ENCODE results near the gene USP5. TPM values are rescaled to one million over a fixed set of nuclear protein-coding genes. Genes with fewer than 3 reads are reported as not detected.

Gene USP5
- polyA plus RNA-seq, 2 of the 4 experiments (the other 2 are of a cell fraction) = 58.6 to 78.2 TPM

GRCh38 chr12:6826734-6827436 is 25.1 kb upstream of the USP5 start:
- CTCF ChIA-PET = interaction anchor here (0.6 to 29.8 kb wide), 29 partner anchors 8 to 264 kb away, joined by 3 to 306 read pairs (median 9); partner anchors contain the start of genes CD4, CDCA3, COPS7A and GNB3
- POLR2A ChIA-PET = interaction anchor here (0.6 to 2.6 kb wide), 5 partner anchors 24 to 103 kb away, joined by 3 to 20 read pairs (median 3); partner anchors contain the start of genes CDCA3, COPS7A, MLF2 and PTMS

GRCh38 chr12:6827437-6827911 is 24.5 kb upstream of the USP5 start:
- Histone ChIP-seq H3K27ac (peak overlapping the region; percentile 87 to 96), H3K9me3 (no peaks in the 10 kb centered on the region), H3K4me2 (peak overlapping the region; percentile 72), H3K4me3 (no peak overlapping the region), H3K4me1 (peaks cover 19% of the 10 kb centered on the region)
- FAIRE-seq (peak; percentile 70), DNase-seq (ENCODE audit: low read depth in 1 of 2, low spot score in 1 of 2) (peak; percentile 84 to 96), ATAC-seq (peak; percentile 36 to 67; a peak in 5 of 6 replicates)
- peak; percentile 72 for TF ChIP-seq MAX (IDR thresholded peaks at IDR 0.05)
- peak; percentile 39 for TF ChIP-seq POLR2A (IDR thresholded peaks at IDR 0.05; ENCODE audit: low read length)
- TF ChIP-seq ATOH8 (CRISPR knock-in tag; IDR thresholded peaks at IDR 0.05; ENCODE audit: low read depth) = no peak
- TF ChIP-seq USF2 (IDR thresholded peaks at IDR 0.05) = peak; percentile 82
- TF ChIP-seq NFE2L2 (conservative IDR thresholded peaks at IDR 0.05; ENCODE audit: low read length) = no peak
- TF ChIP-seq MYC (IDR thresholded peaks at IDR 0.05; ENCODE audit: borderline replicate concordance, low read length) = 0 out of 2 replicates have a peak, but pooled peaks have one; percentile 9
- 9% methylated on average over 7 of the region's 8 CpGs for WGBS (ENCODE audit: missing lambda C conversion rate)
- ChIA-PET POLR2A (interaction anchor here (0.6 to 2.6 kb wide), 4 partner anchors 24 to 104 kb away, joined by 3 to 20 read pairs (median 4); partner anchors contain the start of genes CDCA3, COPS7A, MLF2 and USP5), CTCF (interaction anchor here (1.0 to 29.8 kb wide), 11 partner anchors 15 to 264 kb away, joined by 3 to 306 read pairs (median 38); partner anchors contain the start of genes CD4, GNB3 and MLF2)

More at GRCh38 chr12:6826734-6827436, 25.1 kb upstream of the USP5 start:
- ATAC-seq (no peak), FAIRE-seq (no peak), DNase-seq (ENCODE audit: low read depth in 1 of 2, low spot score in 1 of 2) (no peak)
- peak overlapping the region; percentile 72 for H3K4me2 ChIP-seq
- peak overlapping the region; percentile 87 to 96 for H3K27ac ChIP-seq
- H3K4me1 ChIP-seq = peaks cover 24% of the 10 kb centered on the region
- no peaks in the 10 kb centered on the region for H3K9me3 ChIP-seq
- H3K4me3 ChIP-seq = no peak overlapping the region
- no peak for TF ChIP-seq CBX2 (IDR thresholded peaks at IDR 0.05; ENCODE audit: borderline replicate concordance, low read depth)
- TF ChIP-seq BCL3 (IDR thresholded peaks at IDR 0.05) = no peak
- TF ChIP-seq BHLHE40 (IDR thresholded peaks at IDR 0.05; ENCODE audit: low read depth, low read length) = no peak
- TF ChIP-seq SREBF2 (IDR thresholded peaks at IDR 0.05) = no peak
- TF ChIP-seq HDAC2 (IDR thresholded peaks at IDR 0.05) = no peak
- no peak for TF ChIP-seq FOXS1 (CRISPR knock-in tag; IDR thresholded peaks at IDR 0.05)
- no peak for TF ChIP-seq RARB (CRISPR knock-in tag; IDR thresholded peaks at IDR 0.05)
- TF ChIP-seq POLR2A (IDR thresholded peaks at IDR 0.05; ENCODE audit: low read length) = no peak
- no peak for TF ChIP-seq ZFP36 (IDR thresholded peaks at IDR 0.05; ENCODE audit: borderline replicate concordance, partially characterized antibody)
- no peak for TF ChIP-seq PBX3 (IDR thresholded peaks at IDR 0.05)
- TF ChIP-seq KDM1A (IDR thresholded peaks at IDR 0.05; ENCODE audit: low read depth) = no peak
- TF ChIP-seq RNF2 (IDR thresholded peaks at IDR 0.05; ENCODE audit: borderline replicate concordance, low read depth) = no peak
- no peak for TF ChIP-seq PHF8 (IDR thresholded peaks at IDR 0.05; ENCODE audit: borderline replicate concordance, low read depth)
- no peak for TF ChIP-seq POLR2AphosphoS2 (conservative IDR thresholded peaks at IDR 0.05; ENCODE audit: low read length)
- TF ChIP-seq ATOH8 (CRISPR knock-in tag; IDR thresholded peaks at IDR 0.05; ENCODE audit: low read depth) = no peak
- no peak for TF ChIP-seq TP53 (CRISPR knock-in tag; IDR thresholded peaks at IDR 0.05)
- TF ChIP-seq ZSCAN20 (CRISPR knock-in tag; IDR thresholded peaks at IDR 0.05) = no peak
- 81% methylated on average over 22 of the region's 22 CpGs for WGBS (ENCODE audit: missing lambda C conversion rate)

Data from A549 (cell line).